ENCODE data around the gene PIEZO1.

- no peak for TF ChIP-seq CTCF (IDR thresholded peaks at IDR 0.05; ENCODE audit: extremely low read depth in 1 of 2, insufficient read depth in 1 of 2, low read depth in 1 of 2, low read length in 2 of 2)
- no peak for TF ChIP-seq POLR2AphosphoS5 (IDR thresholded peaks at IDR 0.05; ENCODE audit: insufficient read depth, low read depth, low read length)
- TF ChIP-seq EZH2 (IDR thresholded peaks at IDR 0.05; ENCODE audit: borderline replicate concordance, low read depth, low read length, severe bottlenecking), result no peak
These were observed 14.7 kb upstream of the PIEZO1 start for GRCh38 chr16:88799569-88800276.
